Mammary epithelial cell (primary cell): ENCODE results near the gene GDPD3.

ENCODE experiments used
- EZH2 ChIP-seq: IDR thresholded peaks from 2 replicates; pipeline ENCODE4 v1.6.1; 2012; ENCODE audit warnings: low read length, inconsistent platforms, borderline replicate concordance
- TF ChIP-seq, protein P1 (sequence below), 2 donors: IDR thresholded peaks in 1 of 2; conservative IDR thresholded peaks in 1 of 2; 2 replicates each; pipeline ENCODE4 v1.5.1; 2011 to 2012; ENCODE audit warnings: inconsistent platforms in 2 of 2, low read length in 2 of 2, mild to moderate bottlenecking in 2 of 2, control low read depth in 1 of 2, low read depth in 1 of 2; ENCODE audit not compliant: insufficient read depth in 1 of 2; ENCODE audit errors: extremely low read depth in 1 of 2

DNA sequence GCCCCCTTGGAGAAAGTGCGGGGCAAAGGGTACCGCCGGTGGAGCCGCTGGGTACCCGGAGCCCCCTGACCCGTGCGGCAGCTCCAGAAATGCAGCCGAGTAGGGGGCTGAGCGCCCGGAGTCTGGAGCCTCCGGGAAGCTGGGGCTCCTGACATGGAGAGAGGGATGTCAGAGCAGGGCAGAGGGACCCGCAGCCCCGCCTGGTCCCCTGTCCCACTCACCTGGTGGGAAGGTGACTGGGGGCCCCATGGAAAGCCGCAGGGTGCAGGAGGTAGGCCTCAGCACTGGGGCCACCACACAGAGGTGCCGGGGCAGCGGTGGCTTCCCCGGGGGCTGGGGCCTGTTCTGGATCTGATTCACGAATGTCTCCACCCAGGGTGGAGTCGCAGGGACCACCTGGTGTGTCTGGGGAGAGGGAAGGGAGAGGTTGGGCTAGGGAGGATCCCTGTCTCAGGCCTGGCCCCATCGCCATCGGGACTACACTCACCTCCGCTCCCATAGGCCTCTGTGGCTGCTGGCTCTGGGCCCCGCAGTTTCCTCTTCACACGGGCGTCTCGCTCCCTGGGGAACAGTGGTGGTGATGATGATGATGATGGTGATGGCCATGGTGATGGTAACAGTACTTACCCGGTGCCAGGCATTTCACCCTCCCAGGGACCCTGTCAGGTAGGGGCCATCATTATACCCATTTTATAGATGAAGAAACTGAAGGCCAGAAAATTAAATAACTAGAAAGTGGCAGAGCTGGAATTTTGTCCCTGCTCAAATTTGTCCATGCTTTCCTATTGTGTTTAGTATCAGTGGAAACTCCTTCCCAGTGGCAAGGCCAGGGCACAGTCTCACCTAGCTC lies 26.8 kb downstream of the GDPD3 start:
- TF ChIP-seq, protein P1, sequence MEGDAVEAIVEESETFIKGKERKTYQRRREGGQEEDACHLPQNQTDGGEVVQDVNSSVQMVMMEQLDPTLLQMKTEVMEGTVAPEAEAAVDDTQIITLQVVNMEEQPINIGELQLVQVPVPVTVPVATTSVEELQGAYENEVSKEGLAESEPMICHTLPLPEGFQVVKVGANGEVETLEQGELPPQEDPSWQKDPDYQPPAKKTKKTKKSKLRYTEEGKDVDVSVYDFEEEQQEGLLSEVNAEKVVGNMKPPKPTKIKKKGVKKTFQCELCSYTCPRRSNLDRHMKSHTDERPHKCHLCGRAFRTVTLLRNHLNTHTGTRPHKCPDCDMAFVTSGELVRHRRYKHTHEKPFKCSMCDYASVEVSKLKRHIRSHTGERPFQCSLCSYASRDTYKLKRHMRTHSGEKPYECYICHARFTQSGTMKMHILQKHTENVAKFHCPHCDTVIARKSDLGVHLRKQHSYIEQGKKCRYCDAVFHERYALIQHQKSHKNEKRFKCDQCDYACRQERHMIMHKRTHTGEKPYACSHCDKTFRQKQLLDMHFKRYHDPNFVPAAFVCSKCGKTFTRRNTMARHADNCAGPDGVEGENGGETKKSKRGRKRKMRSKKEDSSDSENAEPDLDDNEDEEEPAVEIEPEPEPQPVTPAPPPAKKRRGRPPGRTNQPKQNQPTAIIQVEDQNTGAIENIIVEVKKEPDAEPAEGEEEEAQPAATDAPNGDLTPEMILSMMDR (conservative IDR thresholded peaks at IDR 0.05 in 1 of 2, IDR thresholded peaks at IDR 0.05 in 1 of 2; ENCODE audit: extremely low read depth in 1 of 2, insufficient read depth in 1 of 2, low read depth in 1 of 2, low read length in 2 of 2): no peak
- no peak for TF ChIP-seq EZH2
